SK-N-SH (cell line): ENCODE data around the gene MAP2K4. TPM values are rescaled to one million over a fixed set of nuclear protein-coding genes. Genes with fewer than 3 reads are reported as not detected.
A peak's percentile ranks its signal among the peaks of the same experiment; 100 is the strongest.

Experiments used
- CTCF ChIA-PET: fragments of 300-600, 350-600 bp; formaldehyde crosslinking; extraction: SDS; loops from one replicate; lab custom pipeline; 2021; lab: Yijun Ruan, JAX
- POLR2A ChIA-PET: fragments of 350-600 bp; sonication (Branson Sonifier 250); formaldehyde crosslinking; extraction: SDS; loops from one replicate; lab custom pipeline; 2020; ENCODE audit warnings: antibody characterized with exemption, inconsistent platforms; lab: Yijun Ruan, JAX
- DNase-seq: peaks from one replicate; pipeline ENCODE4 v3.0.0; 2012
- H2AFZ ChIP-seq: fragments of 200-600 bp; sonication (generic); 2 replicates; pipeline ENCODE4 v1.8.1; 2016; ENCODE audit warnings: antibody characterized with exemption, mild to moderate bottlenecking, low read depth
- H3F3A ChIP-seq: fragments of 200-600 bp; sonication (generic); replicated peaks from 2 replicates; pipeline ENCODE3; 2016; ENCODE audit warnings: antibody characterized with exemption, mild to moderate bottlenecking; ENCODE audit not compliant: insufficient read depth
- H3K27ac ChIP-seq, 2 experiments: fragments of 200-500 bp in 1 of 2; fragments of 200-600 bp in 1 of 2; sonication (Bioruptor generic) in 1 of 2; sonication (generic), shearing (Covaris generic) in 1 of 2; 2 replicates each; pipeline versions ENCODE4 v1.5.1 to v1.6.1; 2014 to 2016; ENCODE audit warnings: low read depth in 2 of 2, inconsistent platforms in 1 of 2, low read length in 1 of 2, mild to moderate bottlenecking in 1 of 2, mixed read lengths in 1 of 2
- H3K27me3 ChIP-seq: fragments of 200-600 bp; sonication (generic), shearing (Covaris generic); 2 replicates; pipeline ENCODE4 v1.6.1; 2016; ENCODE audit warnings: mixed run types; ENCODE audit not compliant: insufficient read depth
- H3K36me3 ChIP-seq, 2 experiments: fragments of 200-500 bp in 1 of 2; fragments of 200-600 bp in 1 of 2; sonication (Bioruptor generic) in 1 of 2; sonication (generic) in 1 of 2; replicated peaks in 1 of 2; 2 replicates each; pipeline versions ENCODE3 to v1.5.1; 2014 to 2016; ENCODE audit warnings: low read length in 1 of 2, mild to moderate bottlenecking in 1 of 2; ENCODE audit not compliant: insufficient read depth in 2 of 2, control insufficient read depth in 1 of 2
- H3K4me1 ChIP-seq, 2 experiments: fragments of 200-500 bp in 1 of 2; fragments of 200-600 bp in 1 of 2; sonication (Bioruptor generic) in 1 of 2; sonication (generic), shearing (Covaris generic) in 1 of 2; 2 replicates each; pipeline versions ENCODE4 v1.5.1 to v1.6.1; 2014 to 2016; ENCODE audit warnings: low read depth in 1 of 2, low read length in 1 of 2, mixed run types in 1 of 2; ENCODE audit not compliant: insufficient read depth in 2 of 2, control insufficient read depth in 1 of 2
- H3K4me2 ChIP-seq: fragments of 200-600 bp; sonication (generic), shearing (Covaris generic); 2 replicates; pipeline ENCODE4 v1.6.1; 2017; ENCODE audit warnings: mixed run types
- H3K4me3 ChIP-seq, 2 experiments: fragments of 200-500 bp in 1 of 2; fragments of 200-600 bp in 1 of 2; sonication (Bioruptor generic) in 1 of 2; sonication (generic), shearing (Covaris generic) in 1 of 2; 2 replicates each; pipeline versions ENCODE4 v1.5.1 to v1.8.1; 2014 to 2016; ENCODE audit warnings: low read depth in 2 of 2, inconsistent platforms in 1 of 2, low read length in 1 of 2, mild to moderate bottlenecking in 1 of 2, mixed read lengths in 1 of 2, moderate library complexity in 1 of 2
- H3K79me2 ChIP-seq: fragments of 200-600 bp; sonication (generic); 2 replicates; pipeline ENCODE4 v1.8.1; 2017; ENCODE audit warnings: mild to moderate bottlenecking; ENCODE audit not compliant: insufficient read depth
- H3K9ac ChIP-seq: fragments of 200-600 bp; sonication (generic); 2 replicates; pipeline ENCODE4 v1.6.1; 2017; ENCODE audit warnings: mixed run types
- H3K9me2 ChIP-seq: fragments of 200-600 bp; sonication (generic); 2 replicates; pipeline ENCODE4 v1.6.1; 2017; ENCODE audit warnings: mixed run types
- H3K9me3 ChIP-seq: fragments of 200-600 bp; sonication (generic); 2 replicates; pipeline ENCODE4 v1.6.1; 2017; ENCODE audit warnings: mixed run types, mild to moderate bottlenecking, moderate library complexity
- H4K20me1 ChIP-seq: fragments of 200-600 bp; sonication (generic); 2 replicates; pipeline ENCODE4 v1.6.1; 2017; ENCODE audit warnings: mild to moderate bottlenecking, mixed run types; ENCODE audit not compliant: insufficient read depth
- ELF1 ChIP-seq: IDR thresholded peaks from 2 replicates; pipeline ENCODE4 v1.4.0; 2012
- GABPA ChIP-seq: IDR thresholded peaks from 2 replicates; pipeline ENCODE4 v1.4.0; 2012; ENCODE audit warnings: low read depth, mild to moderate bottlenecking
- JUND ChIP-seq: IDR thresholded peaks from 2 replicates; pipeline ENCODE4 v1.4.0; 2012
- MAX ChIP-seq: IDR thresholded peaks from 2 replicates; pipeline ENCODE4 v1.4.0; 2012; ENCODE audit warnings: low read depth
- MEF2A ChIP-seq: IDR thresholded peaks from 2 replicates; pipeline ENCODE4 v1.4.0; 2012; ENCODE audit warnings: low read depth, borderline replicate concordance
- MXI1 ChIP-seq: IDR thresholded peaks from 2 replicates; pipeline ENCODE4 v1.6.1; 2012; ENCODE audit warnings: mild to moderate bottlenecking, low read depth, low read length, improper control_type of control experiment
- NFIC ChIP-seq: IDR thresholded peaks from 2 replicates; pipeline ENCODE4 v1.4.0; 2012; ENCODE audit warnings: borderline replicate concordance
- NRF1 ChIP-seq: IDR thresholded peaks from 2 replicates; pipeline ENCODE4 v1.6.1; 2012; ENCODE audit warnings: low read depth, mild to moderate bottlenecking, low read length
- POLR2AphosphoS5 ChIP-seq: IDR thresholded peaks from 2 replicates; pipeline ENCODE4 v1.6.1; 2012; ENCODE audit warnings: low read depth, low read length
- RAD21 ChIP-seq: IDR thresholded peaks from 2 replicates; pipeline ENCODE4 v1.6.1; 2012; ENCODE audit warnings: mild to moderate bottlenecking, low read length
- RCOR1 ChIP-seq: fragments of 150-350 bp; IDR thresholded peaks from 2 replicates; pipeline ENCODE4 v1.6.1; 2017; ENCODE audit warnings: antibody characterized with exemption, low read length
- RFX5 ChIP-seq: IDR thresholded peaks from 2 replicates; pipeline ENCODE4 v1.6.1; 2012; ENCODE audit warnings: mild to moderate bottlenecking, improper control_type of control experiment, low read length
- SIN3A ChIP-seq: IDR thresholded peaks from 2 replicates; pipeline ENCODE4 v1.6.1; 2012; ENCODE audit warnings: low read depth, mild to moderate bottlenecking, low read length, moderate library complexity, borderline replicate concordance
- TCF12 ChIP-seq: IDR thresholded peaks from 2 replicates; pipeline ENCODE4 v1.4.0; 2012
- TEAD4 ChIP-seq: IDR thresholded peaks from 2 replicates; pipeline ENCODE4 v1.4.0; 2012; ENCODE audit warnings: mild to moderate bottlenecking, borderline replicate concordance; ENCODE audit not compliant: insufficient read depth
- YY1 ChIP-seq: IDR thresholded peaks from 2 replicates; pipeline ENCODE4 v1.4.0; 2012; ENCODE audit warnings: low read depth, mild to moderate bottlenecking
- WGBS: methylation state at CpG from one replicate; pipeline ENCODE4 v1.1.6; 2017; ENCODE audit warnings: low lambda C conversion rate; 5-methylcytosine and 5-hydroxymethylcytosine counted together
- polyA plus RNA-seq, 3 experiments: library from polyadenylated mRNA; depleted of rRNA; stranded (reverse); fragments of >200 nt; gene quantifications; 2 replicates each; pipeline ENCODE4 v1.2.3, GENCODE V29; 2012
- TF ChIP-seq, protein P1 (sequence below): fragments of 150-350 bp; IDR thresholded peaks from 2 replicates; pipeline ENCODE4 v1.6.1; 2017; ENCODE audit warnings: antibody characterized with exemption, low read length, low read depth, borderline replicate concordance
- TF ChIP-seq, protein P2 (sequence below): IDR thresholded peaks from 2 replicates; pipeline ENCODE4 v1.6.1; 2012; ENCODE audit warnings: mild to moderate bottlenecking, low read depth, low read length, moderate library complexity
- TF ChIP-seq, protein P3 (sequence below): IDR thresholded peaks from 2 replicates; pipeline ENCODE4; 2012
- TF ChIP-seq, protein P4 (sequence below): IDR thresholded peaks from 2 replicates; pipeline ENCODE4 v1.4.0; 2012; ENCODE audit warnings: low read depth, borderline replicate concordance

The MAP2K4 gene
- polyA plus RNA-seq, 1 of the 3 experiments (the other 2 are of a cell fraction): 10.6 TPM

GRCh38 chr17:12046786-12047185 is 26.1 kb downstream of the MAP2K4 start:
- peaks cover 86% of the 10 kb centered on the region for H4K20me1 ChIP-seq
- no peak for TF ChIP-seq POLR2AphosphoS5
- TF ChIP-seq MEF2A: no peak
- TF ChIP-seq YY1: no peak
- TF ChIP-seq, protein P1, sequence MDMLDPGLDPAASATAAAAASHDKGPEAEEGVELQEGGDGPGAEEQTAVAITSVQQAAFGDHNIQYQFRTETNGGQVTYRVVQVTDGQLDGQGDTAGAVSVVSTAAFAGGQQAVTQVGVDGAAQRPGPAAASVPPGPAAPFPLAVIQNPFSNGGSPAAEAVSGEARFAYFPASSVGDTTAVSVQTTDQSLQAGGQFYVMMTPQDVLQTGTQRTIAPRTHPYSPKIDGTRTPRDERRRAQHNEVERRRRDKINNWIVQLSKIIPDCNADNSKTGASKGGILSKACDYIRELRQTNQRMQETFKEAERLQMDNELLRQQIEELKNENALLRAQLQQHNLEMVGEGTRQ: no peak
- TF ChIP-seq GABPA: no peak
- TF ChIP-seq RCOR1: no peak
- no peak for TF ChIP-seq RAD21
- no peak for TF ChIP-seq MAX
- TF ChIP-seq TEAD4: no peak
- TF ChIP-seq, protein P2, sequence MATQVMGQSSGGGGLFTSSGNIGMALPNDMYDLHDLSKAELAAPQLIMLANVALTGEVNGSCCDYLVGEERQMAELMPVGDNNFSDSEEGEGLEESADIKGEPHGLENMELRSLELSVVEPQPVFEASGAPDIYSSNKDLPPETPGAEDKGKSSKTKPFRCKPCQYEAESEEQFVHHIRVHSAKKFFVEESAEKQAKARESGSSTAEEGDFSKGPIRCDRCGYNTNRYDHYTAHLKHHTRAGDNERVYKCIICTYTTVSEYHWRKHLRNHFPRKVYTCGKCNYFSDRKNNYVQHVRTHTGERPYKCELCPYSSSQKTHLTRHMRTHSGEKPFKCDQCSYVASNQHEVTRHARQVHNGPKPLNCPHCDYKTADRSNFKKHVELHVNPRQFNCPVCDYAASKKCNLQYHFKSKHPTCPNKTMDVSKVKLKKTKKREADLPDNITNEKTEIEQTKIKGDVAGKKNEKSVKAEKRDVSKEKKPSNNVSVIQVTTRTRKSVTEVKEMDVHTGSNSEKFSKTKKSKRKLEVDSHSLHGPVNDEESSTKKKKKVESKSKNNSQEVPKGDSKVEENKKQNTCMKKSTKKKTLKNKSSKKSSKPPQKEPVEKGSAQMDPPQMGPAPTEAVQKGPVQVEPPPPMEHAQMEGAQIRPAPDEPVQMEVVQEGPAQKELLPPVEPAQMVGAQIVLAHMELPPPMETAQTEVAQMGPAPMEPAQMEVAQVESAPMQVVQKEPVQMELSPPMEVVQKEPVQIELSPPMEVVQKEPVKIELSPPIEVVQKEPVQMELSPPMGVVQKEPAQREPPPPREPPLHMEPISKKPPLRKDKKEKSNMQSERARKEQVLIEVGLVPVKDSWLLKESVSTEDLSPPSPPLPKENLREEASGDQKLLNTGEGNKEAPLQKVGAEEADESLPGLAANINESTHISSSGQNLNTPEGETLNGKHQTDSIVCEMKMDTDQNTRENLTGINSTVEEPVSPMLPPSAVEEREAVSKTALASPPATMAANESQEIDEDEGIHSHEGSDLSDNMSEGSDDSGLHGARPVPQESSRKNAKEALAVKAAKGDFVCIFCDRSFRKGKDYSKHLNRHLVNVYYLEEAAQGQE: no peak
- H3K27me3 ChIP-seq: no peaks in the 10 kb centered on the region
- H3K4me1 ChIP-seq: no peaks in the 10 kb centered on the region; a peak in 2 of 4 replicates
- WGBS: 71% methylated on average over 2 of the region's 2 CpGs
- POLR2A ChIA-PET: interaction anchor here (0.9 kb wide), 1 partner anchor 26 kb away, joined by 4 read pairs; the partner anchor contains the start of gene MAP2K4
- no peak overlapping the region for H3K4me2 ChIP-seq
- H3K36me3 ChIP-seq: no peaks in the 10 kb centered on the region
- no peak overlapping the region for H3K4me3 ChIP-seq
- no peak overlapping the region for H3K27ac ChIP-seq
- H2AFZ ChIP-seq: no peak overlapping the region
- H3K9ac ChIP-seq: no peak overlapping the region
- H3F3A ChIP-seq: peaks cover under 1% of the 10 kb centered on the region
- CTCF ChIA-PET: no interaction called here
- DNase-seq: no peak
- H3K79me2 ChIP-seq: peaks cover 98% of the 10 kb centered on the region
- H3K9me3 ChIP-seq: no peaks in the 10 kb centered on the region
- no peaks in the 10 kb centered on the region for H3K9me2 ChIP-seq

DNA sequence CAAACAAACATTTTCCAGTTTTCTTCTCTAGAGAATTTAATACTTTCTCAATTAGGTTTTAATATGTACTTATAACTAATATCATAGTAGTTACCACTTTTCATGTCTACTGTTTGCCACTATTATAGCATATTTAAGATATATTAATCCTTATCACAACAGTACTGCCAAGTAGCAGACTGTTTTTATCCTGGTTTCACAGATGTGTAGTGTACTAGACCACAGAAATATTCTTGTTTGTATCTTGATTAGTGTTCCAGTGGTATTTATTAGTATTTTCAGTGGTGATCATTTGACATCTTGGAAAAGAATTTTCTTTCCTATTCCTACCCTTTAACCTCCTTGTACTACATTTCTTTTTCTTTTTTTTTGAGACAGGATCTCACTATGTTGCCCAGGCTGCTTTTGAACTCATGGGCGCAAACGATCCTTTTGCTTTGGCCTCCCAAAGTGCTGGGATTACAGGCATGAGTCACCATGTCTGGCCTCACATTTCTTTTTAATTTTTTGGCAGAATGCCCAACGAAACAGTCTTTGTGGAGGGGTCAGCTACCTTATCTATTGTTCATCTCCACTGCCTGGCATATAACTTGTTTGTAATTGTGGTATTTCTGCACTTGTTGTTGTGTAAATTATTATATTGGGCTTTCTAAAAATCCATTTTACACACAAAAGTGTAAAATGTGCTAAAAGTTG is 27.2 kb downstream of the MAP2K4 start:
- DNase-seq: no peak
- TF ChIP-seq, protein P3, sequence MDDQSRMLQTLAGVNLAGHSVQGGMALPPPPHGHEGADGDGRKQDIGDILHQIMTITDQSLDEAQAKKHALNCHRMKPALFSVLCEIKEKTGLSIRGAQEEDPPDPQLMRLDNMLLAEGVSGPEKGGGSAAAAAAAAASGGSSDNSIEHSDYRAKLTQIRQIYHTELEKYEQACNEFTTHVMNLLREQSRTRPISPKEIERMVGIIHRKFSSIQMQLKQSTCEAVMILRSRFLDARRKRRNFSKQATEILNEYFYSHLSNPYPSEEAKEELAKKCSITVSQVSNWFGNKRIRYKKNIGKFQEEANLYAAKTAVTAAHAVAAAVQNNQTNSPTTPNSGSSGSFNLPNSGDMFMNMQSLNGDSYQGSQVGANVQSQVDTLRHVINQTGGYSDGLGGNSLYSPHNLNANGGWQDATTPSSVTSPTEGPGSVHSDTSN: no peak
- TF ChIP-seq MXI1 (no peak), RFX5 (no peak), NFIC (peak; percentile 86), NRF1 (no peak), TCF12 (peak; percentile 38; the same call in 1 of the 2 replicates), TEAD4 (no peak), SIN3A (no peak), RAD21 (no peak), ELF1 (no peak), MEF2A (no peak), JUND (peak; percentile 48), YY1 (no peak)
- TF ChIP-seq, protein P1: no peak
- TF ChIP-seq, protein P4, sequence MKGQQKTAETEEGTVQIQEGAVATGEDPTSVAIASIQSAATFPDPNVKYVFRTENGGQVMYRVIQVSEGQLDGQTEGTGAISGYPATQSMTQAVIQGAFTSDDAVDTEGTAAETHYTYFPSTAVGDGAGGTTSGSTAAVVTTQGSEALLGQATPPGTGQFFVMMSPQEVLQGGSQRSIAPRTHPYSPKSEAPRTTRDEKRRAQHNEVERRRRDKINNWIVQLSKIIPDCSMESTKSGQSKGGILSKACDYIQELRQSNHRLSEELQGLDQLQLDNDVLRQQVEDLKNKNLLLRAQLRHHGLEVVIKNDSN: no peak

More for the DNA sequence above, 27.2 kb downstream of the MAP2K4 start:
- Histone ChIP-seq H3K27ac (no peak overlapping the region), H3K9me3 (no peaks in the 10 kb centered on the region), H3K36me3 (no peaks in the 10 kb centered on the region), H4K20me1 (peaks cover 91% of the 10 kb centered on the region), H3K4me1 (peaks cover 0 to 3% of the 10 kb centered on the region in 2 experiments; a peak in 3 of 4 replicates), H3F3A (no peaks in the 10 kb centered on the region), H3K9ac (no peak overlapping the region), H3K79me2 (peaks cover 98% of the 10 kb centered on the region), H3K9me2 (no peaks in the 10 kb centered on the region), H2AFZ (no peak overlapping the region), H3K27me3 (no peaks in the 10 kb centered on the region), H3K4me2 (no peak overlapping the region), H3K4me3 (no peak overlapping the region)
- CTCF ChIA-PET: interaction anchor here (1.3 kb wide), 1 partner anchor 30 kb away, joined by 3 read pairs; no protein-coding TSS in a partner anchor
- POLR2A ChIA-PET: no interaction called here
- WGBS: 50% methylated on average over 3 of the region's 3 CpGs
